Erythroblast (primary cell): ENCODE data around the gene CERS1.

ENCODE experiments used
- GATA1 ChIP-seq: IDR thresholded peaks from 2 replicates; pipeline ENCODE4 v1.6.1; 2011; ENCODE audit warnings: low read depth, mild to moderate bottlenecking, control low read depth, low read length, moderate library complexity
- POLR2A ChIP-seq: IDR thresholded peaks from 2 replicates; pipeline ENCODE4 v1.6.1; 2011; ENCODE audit warnings: mild to moderate bottlenecking, low read length

DNA sequence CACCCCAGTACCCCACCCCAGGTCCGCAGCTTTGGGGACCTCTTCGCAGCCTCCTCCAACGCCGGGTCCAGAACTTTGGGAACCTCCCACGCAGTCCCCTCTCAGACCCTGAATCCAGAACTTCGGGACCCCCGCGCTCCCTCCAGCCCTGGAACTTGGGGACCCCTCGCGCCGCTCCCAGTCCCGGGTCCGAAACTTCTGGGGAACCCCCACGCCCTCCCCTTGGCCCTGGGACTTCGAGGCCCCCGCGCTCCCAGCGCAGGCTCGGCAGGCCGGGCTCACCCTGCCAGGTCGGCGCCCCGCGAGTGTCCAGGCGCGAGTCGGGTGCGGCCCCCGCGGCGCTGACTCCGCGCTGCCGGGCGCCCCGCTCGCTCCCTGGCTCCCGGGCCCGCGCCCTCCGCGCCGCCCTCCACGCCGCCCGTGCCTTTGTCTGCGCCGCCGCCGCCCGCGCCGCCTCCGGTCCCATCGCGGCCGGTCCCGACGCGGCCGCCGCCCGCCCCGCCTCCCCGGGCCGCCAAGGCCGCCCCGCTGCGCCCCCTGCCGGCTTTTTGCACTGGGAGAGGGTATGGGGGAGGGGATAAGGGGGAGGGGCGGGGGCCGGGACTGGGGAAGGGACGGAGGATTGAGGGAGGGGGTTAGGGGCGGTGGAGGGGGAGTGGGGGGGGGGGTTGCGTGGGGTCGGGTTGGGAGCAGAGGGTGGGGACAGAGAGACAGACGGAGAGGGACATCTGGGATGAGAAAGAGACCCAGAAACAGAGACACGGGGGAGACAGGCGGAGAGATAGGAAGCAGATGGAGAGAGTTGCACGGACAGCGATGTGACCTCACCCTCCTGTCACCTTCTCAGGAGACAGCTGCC is 45.0 kb upstream of the CERS1 start, which contains the start of gene HOMER3:
- TF ChIP-seq POLR2A: no peak
- TF ChIP-seq GATA1: no peak
